ENCODE data around the gene ITGB7. TPM values are rescaled to one million over a fixed set of nuclear protein-coding genes. Genes with fewer than 3 reads are reported as not detected.

Gene ITGB7
- total and polyA plus RNA-seq, 9 of the 15 experiments (the other 6 are each of a cell fraction or from before 2014, with no cell fraction given): 0.06 to 2.0 (median 0.67) TPM

- TF ChIP-seq GMEB1 (CRISPR knock-in tag; IDR thresholded peaks at IDR 0.05) (no peak), NFIX (CRISPR knock-in tag; IDR thresholded peaks at IDR 0.05; ENCODE audit: low read depth) (no peak)
Measured at GRCh38 chr12:53222806-53223261, 15.8 kb upstream of the ITGB7 start (continued).

- CTCF ChIA-PET (ENCODE audit: low intra/inter-chr PET ratio): interaction anchor here (0.6 kb wide), 1 partner anchor 48 kb away, joined by 4 read pairs; no protein-coding TSS in a partner anchor
- FAIRE-seq: no peak
- in situ Hi-C loops (cut with MboI): no loop called here
- 66% methylated on average over 3 of the region's 5 CpGs for WGBS (ENCODE audit: insufficient coverage, low coverage, missing lambda C conversion rate)
- peak overlapping the region; percentile 99; the same call in 1 of the 3 replicates for H3K27ac ChIP-seq (ENCODE audit: extremely low read depth, low read depth, low read length)
- no peaks in the 10 kb centered on the region for H3K9me1 ChIP-seq (ENCODE audit: control insufficient read depth, insufficient read depth, low read length)
- H3K79me2 ChIP-seq (ENCODE audit: control insufficient read depth, insufficient read depth, low read length): peaks cover 22% of the 10 kb centered on the region
- H2AFZ ChIP-seq (ENCODE audit: low read depth, low read length): peak overlapping the region; percentile 70
- peak overlapping the region; percentile 99; the same call in 1 of the 2 replicates for H3K4me2 ChIP-seq (ENCODE audit: insufficient read depth, low read length)
- DNase-seq (ENCODE audit: extremely low read depth in 1 of 4, low spot score in 3 of 4): no peak
- ATAC-seq: no peak
- POLR2A ChIA-PET: interaction anchor here (0.6 to 1.0 kb wide), 3 partner anchors 14 to 45 kb away, joined by 3 read pairs; no protein-coding TSS in a partner anchor
- no peaks in the 10 kb centered on the region for H3K36me3 ChIP-seq (ENCODE audit: control insufficient read depth, insufficient read depth, low read length)
- H3K27me3 ChIP-seq (ENCODE audit: control insufficient read depth in 2 of 2, insufficient read depth in 2 of 2, low read length in 2 of 2): no peaks in the 10 kb centered on the region
- H3K4me1 ChIP-seq (replicated peaks in 1 of 2; ENCODE audit: control insufficient read depth in 2 of 2, insufficient read depth in 2 of 2, low read length in 2 of 2): peaks cover 48 to 73% of the 10 kb centered on the region in 2 experiments
- intact Hi-C loops (cut with micrococcal nuclease): no loop called here
- H3K9me3 ChIP-seq (replicated peaks; ENCODE audit: control insufficient read depth, insufficient read depth, low read depth, low read length): no peaks in the 10 kb centered on the region
- H3K9ac ChIP-seq (ENCODE audit: insufficient read depth in 1 of 2, low read depth in 2 of 2, low read length in 2 of 2): peak overlapping the region; percentile 48 to 56; a peak in 3 of 4 replicates
- BruUV-seq (replicated peaks): no TSS peak
- H4K20me1 ChIP-seq (replicated peaks; ENCODE audit: control insufficient read depth, insufficient read depth, low read length): no peaks in the 10 kb centered on the region
- H3K4me3 ChIP-seq: peak overlapping the region; percentile 64
- TF ChIP-seq ETS2 (tag; IDR thresholded peaks at IDR 0.05; ENCODE audit: borderline replicate concordance, poor library complexity, severe bottlenecking) (no peak), POLR2A (conservative IDR thresholded peaks at IDR 0.05) (no peak), NR2C1 (IDR thresholded peaks at IDR 0.05) (peak; percentile 35; the same call in 1 of the 2 replicates), NR2C1 (tag; IDR thresholded peaks at IDR 0.05) (no peak), ZNF121 (CRISPR knock-in tag; conservative IDR thresholded peaks at IDR 0.05) (no peak), ZNF239 (CRISPR knock-in tag; IDR thresholded peaks at IDR 0.05) (no peak), ZBTB40 (IDR thresholded peaks at IDR 0.05) (peak; percentile 70), ZBTB40 (CRISPR knock-in tag; IDR thresholded peaks at IDR 0.05) (no peak)
Measured at GRCh38 chr12:53222170-53222721, 15.2 kb upstream of the ITGB7 start.
